ENCODE results near the gene SZT2.

SZT2 gene

DNA sequence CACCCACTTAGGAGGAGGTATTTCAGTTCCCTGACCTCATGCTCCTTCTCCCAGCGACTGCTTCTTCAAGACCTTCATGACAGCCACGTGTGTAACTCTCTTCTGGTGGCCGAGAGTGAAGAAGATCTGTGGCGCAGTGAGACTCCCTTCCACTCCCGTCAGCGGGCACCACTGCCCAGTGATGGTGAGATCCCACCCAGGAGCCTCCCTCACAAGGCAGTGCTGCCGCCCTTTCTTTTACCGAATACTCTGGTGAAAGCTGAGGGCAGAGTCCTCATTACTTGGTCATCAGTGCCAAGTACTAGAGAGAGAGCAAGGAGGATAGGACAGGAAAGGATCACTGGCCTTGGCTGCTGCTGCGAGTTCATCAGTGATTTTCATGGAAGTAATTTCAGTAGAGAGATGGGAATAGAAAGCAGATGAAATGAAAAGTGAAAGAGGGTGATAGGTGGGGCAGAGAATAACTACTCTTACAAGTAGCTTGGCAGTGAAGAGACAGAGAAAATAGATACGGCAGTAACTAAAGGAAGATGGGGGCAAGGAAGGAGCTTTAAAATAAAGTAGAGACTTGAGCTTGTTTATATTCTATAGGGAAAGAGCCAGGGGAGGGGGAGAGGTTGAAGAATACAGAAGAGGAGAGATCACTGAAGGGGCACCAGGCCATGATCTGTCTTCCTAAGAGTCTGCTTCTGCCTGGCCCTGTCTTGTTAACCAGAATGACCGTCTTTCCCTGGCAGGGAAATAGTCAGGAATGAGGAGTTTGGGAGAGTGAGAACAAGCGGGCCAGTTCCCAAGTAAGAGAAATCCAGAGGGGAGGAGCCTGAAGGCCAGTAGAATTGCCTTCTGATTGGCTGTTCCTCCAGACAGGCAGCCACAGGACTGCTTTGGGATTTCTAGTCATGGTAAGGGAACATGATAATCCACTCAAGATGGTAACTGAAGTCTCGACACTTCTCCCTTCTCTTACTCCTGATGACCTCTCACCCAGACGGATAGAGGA lies 45.7 kb downstream of the SZT2 start:
- H3K4me3 ChIP-seq (ENCODE audit: low read depth, low read length): no peak overlapping the region
- no peak for TF ChIP-seq CTCF (IDR thresholded peaks at IDR 0.05; ENCODE audit: control insufficient read depth, extremely low read depth, insufficient read depth)
- DNase-seq (ENCODE audit: low read depth): no peak

DNA sequence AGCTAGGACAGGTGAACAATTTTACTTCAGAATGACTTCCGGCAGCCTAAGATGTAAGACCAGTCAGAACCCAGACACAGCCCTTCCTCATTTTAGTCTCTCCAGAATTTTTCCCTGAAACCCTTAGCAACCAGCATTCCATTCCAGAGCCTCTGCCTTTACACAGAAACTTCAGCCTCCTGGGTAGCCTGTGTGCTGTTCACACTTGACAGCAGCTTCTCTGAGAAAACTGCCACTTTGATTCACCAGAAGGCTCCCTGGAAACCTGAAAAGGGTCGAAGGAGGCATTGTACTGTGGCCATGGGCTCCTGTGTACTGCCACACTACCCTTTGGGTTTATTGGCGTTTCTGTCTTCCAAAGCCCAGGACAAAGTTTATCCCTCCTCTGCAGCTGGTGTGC lies 46.7 kb downstream of the SZT2 start:
- no peak for TF ChIP-seq CTCF (IDR thresholded peaks at IDR 0.05; ENCODE audit: control insufficient read depth, extremely low read depth, insufficient read depth)
- no peak overlapping the region for H3K4me3 ChIP-seq (ENCODE audit: low read depth, low read length)
- DNase-seq (ENCODE audit: low read depth): no peak

DNA sequence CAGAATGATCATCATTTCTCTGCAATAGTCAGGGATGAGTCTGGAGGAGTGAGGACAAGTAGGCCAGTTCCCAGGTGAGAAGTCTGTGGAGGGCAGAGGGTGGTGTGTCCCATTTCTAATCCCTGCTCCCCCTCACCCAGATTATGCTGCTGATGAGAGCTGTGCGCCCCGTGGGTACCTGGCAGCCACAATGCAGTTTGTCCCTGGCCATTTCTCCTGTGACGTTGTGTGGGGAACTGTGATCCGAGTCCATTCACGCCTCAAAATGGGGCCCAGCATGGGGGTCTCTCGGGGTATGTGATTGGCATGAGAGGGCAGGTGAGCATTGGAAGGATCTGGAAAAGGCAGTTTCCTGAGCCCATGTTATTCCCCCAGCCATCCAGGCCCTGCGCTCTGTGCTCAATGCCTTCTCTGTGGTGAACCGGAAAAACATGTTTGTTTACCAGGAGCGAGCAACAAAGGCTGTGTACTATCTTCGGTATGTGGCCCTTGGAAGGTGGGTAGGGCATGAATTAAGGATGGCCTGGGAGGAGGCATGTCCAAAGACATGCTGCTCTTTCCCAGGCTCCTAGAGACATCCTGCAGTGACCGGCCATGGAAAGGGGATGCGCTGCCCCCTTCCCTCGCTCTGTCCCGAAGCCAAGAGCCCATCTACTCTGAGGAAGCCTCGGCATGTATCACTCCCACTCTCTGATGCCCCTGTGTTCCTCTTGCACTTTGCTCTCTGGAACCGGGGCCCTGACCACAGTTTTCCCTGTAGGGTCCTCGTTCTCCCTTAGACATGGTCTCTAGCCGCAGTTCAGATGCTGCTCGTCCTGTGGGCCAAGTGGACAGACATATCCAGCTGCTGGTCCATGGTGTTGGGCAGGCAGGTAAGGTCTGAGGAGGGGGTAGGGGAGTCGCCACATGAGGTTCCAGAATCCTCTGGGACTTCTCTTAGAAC lies 47.6 kb downstream of the SZT2 start:
- TF ChIP-seq CTCF (IDR thresholded peaks at IDR 0.05; ENCODE audit: control insufficient read depth, extremely low read depth, insufficient read depth): no peak
- DNase-seq (ENCODE audit: low read depth): no peak

DNA sequence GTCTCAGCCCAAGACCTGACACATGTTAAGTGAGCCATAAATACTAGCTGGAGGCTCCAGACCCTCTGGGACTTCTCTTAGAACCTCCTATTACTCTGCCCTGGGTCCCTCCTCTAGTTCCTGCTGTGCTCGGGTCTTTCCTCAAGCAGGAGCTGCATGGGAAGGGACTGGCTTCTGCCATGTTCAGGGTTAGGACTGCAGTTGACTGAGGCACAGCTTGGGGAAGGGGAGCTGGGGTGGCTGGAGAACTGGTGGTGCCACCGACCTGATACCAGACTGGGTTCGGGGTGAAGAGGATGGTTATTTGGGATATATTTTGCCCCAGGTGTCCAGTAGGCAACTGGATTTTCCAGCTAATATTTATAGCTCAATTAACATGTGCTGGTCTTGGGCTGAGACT lies 48.3 kb downstream of the SZT2 start:
- H3K4me3 ChIP-seq (ENCODE audit: low read depth, low read length): no peak overlapping the region
- DNase-seq (ENCODE audit: low read depth): no peak
- TF ChIP-seq CTCF (IDR thresholded peaks at IDR 0.05; ENCODE audit: control insufficient read depth, extremely low read depth, insufficient read depth): no peak

More for the DNA sequence above, 47.6 kb downstream of the SZT2 start:
- no peak overlapping the region for H3K4me3 ChIP-seq (ENCODE audit: low read depth, low read length)

DNA sequence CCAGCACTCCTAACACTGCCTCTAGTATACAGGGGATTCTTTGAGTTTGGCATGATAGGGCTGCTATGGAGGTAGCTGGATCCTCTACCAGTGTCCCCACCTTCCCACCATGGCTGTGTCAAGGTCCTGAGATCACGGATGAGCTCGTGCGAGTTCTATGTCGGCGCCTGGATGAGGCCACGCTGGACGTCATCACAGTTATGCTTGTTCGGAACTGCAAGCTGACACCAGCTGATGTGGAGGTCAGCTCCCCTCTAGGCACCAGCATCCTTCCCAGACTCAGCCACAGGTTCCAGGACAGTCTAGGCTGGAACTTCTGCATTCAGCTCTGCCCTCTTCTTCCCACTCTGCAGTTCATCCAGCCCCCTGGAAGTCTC lies 48.9 kb downstream of the SZT2 start:
- no peak for DNase-seq (ENCODE audit: low read depth)
- TF ChIP-seq CTCF (IDR thresholded peaks at IDR 0.05; ENCODE audit: control insufficient read depth, extremely low read depth, insufficient read depth): no peak
- no peak overlapping the region for H3K4me3 ChIP-seq (ENCODE audit: low read depth, low read length)

DNA sequence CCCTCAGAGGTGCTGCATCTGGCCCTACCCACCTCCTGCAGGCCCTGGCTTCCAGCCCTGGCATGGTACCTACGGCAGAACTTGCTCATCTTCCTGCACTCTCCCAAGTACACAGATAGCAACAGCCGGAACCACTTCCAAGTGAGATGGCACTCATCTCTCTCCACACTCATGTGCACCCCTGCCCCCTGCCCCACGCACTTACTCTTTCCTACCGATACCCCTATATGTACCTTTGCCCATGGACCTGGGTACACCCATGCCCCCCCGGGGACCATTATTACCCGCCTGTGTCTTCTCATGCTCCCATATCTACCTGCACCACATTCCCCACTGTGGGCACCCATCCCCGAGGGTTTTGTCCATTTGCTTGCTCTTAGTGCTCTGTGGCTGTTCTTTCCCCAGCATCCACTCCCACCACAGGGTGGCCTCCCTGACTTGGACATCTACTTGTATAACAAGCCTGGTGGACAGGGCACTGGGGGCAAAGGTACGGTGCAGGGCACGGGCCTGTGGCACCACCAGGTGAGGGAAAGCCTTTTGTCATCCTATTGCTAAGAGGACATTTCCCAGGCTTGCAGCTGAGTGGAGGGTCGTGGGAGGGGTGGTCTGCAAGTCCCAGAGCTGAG lies 49.4 kb downstream of the SZT2 start:
- H3K4me3 ChIP-seq (ENCODE audit: low read depth, low read length): no peak overlapping the region
- no peak for TF ChIP-seq CTCF (IDR thresholded peaks at IDR 0.05; ENCODE audit: control insufficient read depth, extremely low read depth, insufficient read depth)
- DNase-seq (ENCODE audit: low read depth): no peak
